NT2/D1 (cell line): ENCODE measurements around the gene MBNL2.

ENCODE experiments used
- YY1 ChIP-seq: IDR thresholded peaks from 2 replicates; pipeline ENCODE4 v1.6.1; 2011; ENCODE audit not compliant: insufficient read length, insufficient read depth
- ZNF274 ChIP-seq: IDR thresholded peaks from 2 replicates; pipeline ENCODE4 v1.6.1; 2011; ENCODE audit warnings: mild to moderate bottlenecking, low read depth, low read length

GRCh38 chr13:97330448-97330847, 108.3 kb downstream of the MBNL2 start:
- TF ChIP-seq ZNF274 (no peak), YY1 (no peak)
